HepG2 (cell line): Measurements from ENCODE around the gene C3orf70. TPM values are rescaled to one million over a fixed set of nuclear protein-coding genes. Genes with fewer than 3 reads are reported as not detected.
A peak's percentile ranks its signal among the peaks of the same experiment; 100 is the strongest.

Experiments used
- ATAC-seq: fragments of 200-7000 bp; cut with Tn5 transposase; 3 replicates; pipeline ENCODE4 v1.9.1; 2020; ENCODE audit warnings: mild to moderate bottlenecking, moderate library complexity
- BruUV-seq: library from RNA; stranded (reverse); fragments of 400-500 nt; replicated peaks from 2 replicates; lab custom pipeline; 2021; lab: Mats Ljungman, UMichigan
- CTCF ChIA-PET: fragments of 300-600 bp; formaldehyde crosslinking; extraction: SDS; loops from one replicate; lab custom pipeline; 2021; ENCODE audit warnings: low total read pairs, inconsistent platforms, low intra/inter-chr PET ratio; lab: Yijun Ruan, JAX
- POLR2A ChIA-PET: fragments of 350-600 bp; sonication (Branson Sonifier 250); formaldehyde crosslinking; loops from one replicate; lab custom pipeline; 2020; ENCODE audit warnings: antibody characterized with exemption, inconsistent platforms; lab: Yijun Ruan, JAX
- DNase-seq: peaks from one replicate; pipeline ENCODE4 v3.0.0-alpha.2; 2015; ENCODE audit warnings: low spot score
- FAIRE-seq: peaks from 3 replicates; lab custom pipeline; 2011; peaks lifted over from hg19 to GRCh38; lab: Jason Lieb, UNC
- H2AFZ ChIP-seq: one replicate; pipeline ENCODE4 v1.6.1; 2011; ENCODE audit warnings: low read length, inconsistent platforms
- H3K27ac ChIP-seq: fragments of 300-600 bp; 3 replicates; pipeline ENCODE4 v1.8.0; 2011; ENCODE audit warnings: mixed run types, mild to moderate bottlenecking, mixed read lengths, low read length, inconsistent platforms; ENCODE audit not compliant: insufficient read depth; ENCODE audit errors: extremely low read length
- H3K27me3 ChIP-seq, 2 experiments: fragments of 200-600 bp in 1 of 2; 2 replicates in 1 of 2; 3 replicates in 1 of 2; pipeline versions ENCODE4 v1.6.0 to v1.8.0; 2011; ENCODE audit warnings: low read length in 2 of 2, mild to moderate bottlenecking in 2 of 2, moderate library complexity in 2 of 2, inconsistent platforms in 1 of 2; ENCODE audit not compliant: insufficient read depth in 2 of 2, control insufficient read depth in 1 of 2
- H3K36me3 ChIP-seq, 2 experiments: fragments of 200-600 bp in 1 of 2; replicated peaks in 1 of 2; 2 replicates in 1 of 2; 3 replicates in 1 of 2; pipeline versions ENCODE4 v1.5.1 to v1.8.0; 2011; ENCODE audit warnings: low read length in 2 of 2, inconsistent platforms in 1 of 2; ENCODE audit not compliant: insufficient read depth in 2 of 2, control insufficient read depth in 1 of 2
- H3K4me1 ChIP-seq: 2 replicates; pipeline ENCODE4 v1.5.1; 2012; ENCODE audit warnings: low read length, inconsistent platforms; ENCODE audit not compliant: insufficient read depth
- H3K4me2 ChIP-seq: 2 replicates; pipeline ENCODE4 v1.6.0; 2011; ENCODE audit warnings: low read depth, low read length, inconsistent platforms
- H3K4me3 ChIP-seq, 3 experiments: fragments of 200-600 bp in 1 of 3; sonication (generic), shearing (Covaris generic) in 1 of 3; replicated peaks in 1 of 3; 2 replicates each; pipeline ENCODE4 v1.5.1; 2011 to 2016; ENCODE audit warnings: low read length in 3 of 3, inconsistent platforms in 2 of 3, low read depth in 2 of 3, mild to moderate bottlenecking in 2 of 3, control low read depth in 1 of 3, mixed read lengths in 1 of 3; ENCODE audit not compliant: insufficient read depth in 1 of 3
- H3K79me2 ChIP-seq: one replicate; pipeline ENCODE4 v1.6.1; 2011; ENCODE audit warnings: low read length, inconsistent platforms; ENCODE audit not compliant: insufficient read depth
- H3K9ac ChIP-seq: 2 replicates; pipeline ENCODE4 v1.6.0; 2011; ENCODE audit warnings: mild to moderate bottlenecking, low read depth, low read length, inconsistent platforms; ENCODE audit not compliant: insufficient read depth
- H3K9me3 ChIP-seq: 2 replicates; pipeline ENCODE4 v1.5.1; 2012; ENCODE audit warnings: mild to moderate bottlenecking, low read length
- H4K20me1 ChIP-seq: 2 replicates; pipeline ENCODE4 v1.6.0; 2011; ENCODE audit warnings: inconsistent platforms, mild to moderate bottlenecking, low read length, moderate library complexity; ENCODE audit not compliant: insufficient read depth
- ASH2L ChIP-seq: fragments of 300-600, 200-600 bp; sonication (generic); IDR thresholded peaks from 2 replicates; pipeline ENCODE4 v1.7.0; 2017; ENCODE audit warnings: low read depth, mild to moderate bottlenecking, moderate library complexity, mixed read lengths, low read length; ENCODE audit not compliant: insufficient read length
- PAXIP1 ChIP-seq: sonication (generic); formaldehyde crosslinking; conservative IDR thresholded peaks from 2 replicates; pipeline ENCODE4 v1.4.0; 2020; ENCODE audit warnings: mild to moderate bottlenecking, missing genetic modification reagents, moderate library complexity
- YEATS4 ChIP-seq: sonication (generic); formaldehyde crosslinking; IDR thresholded peaks from 2 replicates; pipeline ENCODE4 v1.4.0; 2020; ENCODE audit warnings: missing genetic modification reagents, borderline replicate concordance
- WGBS: methylation state at CpG from one replicate; pipeline ENCODE4 v1.1.6; 2017; ENCODE audit warnings: low lambda C conversion rate; 5-methylcytosine and 5-hydroxymethylcytosine counted together
- in situ Hi-C: cut with HindIII; loops from 2 replicates; pipeline ENCODE4 v1.10.0; 2017; ENCODE audit warnings: low pct_unique_long_range_greater_than_20kb; ENCODE audit not compliant: extremely low pct_ligation_motif_present
- intact Hi-C: fragments of 100-400 bp; cut with micrococcal nuclease; formaldehyde crosslinking; loops from one replicate; pipeline ENCODE4 v1.10.0; 2022; ENCODE audit not compliant: unreplicated experiment
- polyA plus RNA-seq, 8 experiments: library from polyadenylated mRNA; depleted of rRNA in 3 of 8; stranded (reverse) in 7 of 8; unstranded in 1 of 8; fragments of >200 nt; fragmentation: Illumina TruSeq in 4 of 8; extraction: Trizol in 4 of 8; gene quantifications; 2 replicates each; pipeline versions ENCODE4 v1.2.1 to v1.2.3, GENCODE V29; 2011 to 2016; ENCODE audit warnings: low read depth in 4 of 8, missing spikeins in 1 of 8, mixed read lengths in 1 of 8; ENCODE audit not compliant: insufficient read depth in 1 of 8
- total RNA-seq, 5 experiments: library from RNA; depleted of rRNA; stranded (reverse); fragments of >200 nt; fragmentation: Illumina TruSeq; extraction: Trizol; gene quantifications; 2 replicates each; pipeline ENCODE4 v1.2.3, GENCODE V29; 2016; ENCODE audit warnings: low read depth in 1 of 5

Gene C3orf70
- total and polyA plus RNA-seq, 2 of the 13 experiments (the other 11 are each of a cell fraction or from before 2014, with no cell fraction given), result 0.79 to 2.4 TPM

DNA sequence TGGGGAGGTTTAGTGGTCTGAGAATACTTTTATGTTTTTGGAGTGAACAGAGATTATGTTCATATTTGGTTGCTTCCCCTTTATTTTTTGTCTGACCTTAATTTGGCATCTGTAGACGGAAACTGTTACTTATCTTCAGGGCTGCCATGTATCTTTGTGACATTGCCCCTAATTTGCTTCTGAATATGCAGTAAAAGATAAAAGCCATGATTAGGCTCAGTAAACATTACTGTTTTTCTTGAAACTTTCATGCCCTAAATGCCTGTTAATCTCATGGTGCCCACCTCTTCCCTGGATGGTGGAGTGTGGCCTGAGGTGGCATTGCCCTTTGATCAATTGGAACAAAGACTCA, 106.7 kb downstream of the C3orf70 start:
- Histone ChIP-seq H3K79me2 (no peaks in the 10 kb centered on the region), H3K9ac (no peak overlapping the region), H2AFZ (no peak overlapping the region), H3K36me3 (peaks cover 8 to 16% of the 10 kb centered on the region in 2 experiments; a peak in 4 of 5 replicates), H3K4me1 (peaks cover 26% of the 10 kb centered on the region), H3K4me2 (peak overlapping the region; percentile 63), H3K4me3 (peak overlapping the region in 1 of 3 experiments; percentile 26; a peak in 1 of 6 replicates), H3K27me3 (no peaks in the 10 kb centered on the region), H4K20me1 (no peaks in the 10 kb centered on the region), H3K27ac (peak overlapping the region; percentile 70), H3K9me3 (no peaks in the 10 kb centered on the region)
- ChIA-PET CTCF (no interaction called here), POLR2A (interaction anchor here (1.2 kb wide), 1 partner anchor 24 kb away, joined by 3 read pairs; no protein-coding TSS in a partner anchor)
- in situ Hi-C loops (no loop called here), intact Hi-C loops (loop anchor here (10.0 kb wide), 1 partner anchor 281 kb away; no protein-coding TSS in a partner anchor)
- no TSS peak for BruUV-seq
- DNase-seq (no peak), ATAC-seq (peak; percentile 27; the same call in 2 of the 3 replicates), FAIRE-seq (peak; percentile 8)
- TF ChIP-seq ASH2L, result peak; percentile 38
- TF ChIP-seq YEATS4, result no peak
- peak; percentile 10; the same call in 1 of the 2 replicates for TF ChIP-seq PAXIP1 (CRISPR knock-in tag)
- WGBS, result 82% methylated on average over 1 of the region's 1 CpG
